ENCODE results near the gene RAD51B.

The RAD51B gene

DNA sequence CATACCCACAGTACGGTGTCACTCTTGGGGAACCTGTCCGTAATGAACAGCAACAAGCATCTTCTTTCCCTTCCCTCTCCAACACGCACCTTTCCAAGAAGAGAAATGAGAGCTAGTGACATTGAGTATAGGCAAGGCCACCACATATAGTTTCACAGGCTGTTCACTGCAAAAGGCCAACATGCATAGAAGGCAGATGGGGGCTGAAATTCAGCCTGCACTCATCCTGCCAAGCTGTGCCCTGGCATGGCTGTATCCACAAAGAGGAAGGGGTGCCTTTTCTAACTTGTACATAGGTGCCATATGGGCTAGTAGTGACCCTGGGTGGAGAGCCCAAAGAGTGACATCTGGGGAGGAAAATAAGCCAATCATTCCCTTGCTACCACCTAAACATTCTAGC, 803.7 kb downstream of the RAD51B start:
- Histone ChIP-seq H3K27me3 (ENCODE audit: insufficient read depth, poor library complexity, severe bottlenecking) (no peaks in the 10 kb centered on the region), H3K4me3 (replicated peaks; ENCODE audit: insufficient read depth, low read length) (no peak overlapping the region), H3K27ac (replicated peaks) (no peak overlapping the region)
- DNase-seq (ENCODE audit: low read depth in 1 of 2, low spot score in 1 of 2) = no peak
- TF ChIP-seq, protein P1, sequence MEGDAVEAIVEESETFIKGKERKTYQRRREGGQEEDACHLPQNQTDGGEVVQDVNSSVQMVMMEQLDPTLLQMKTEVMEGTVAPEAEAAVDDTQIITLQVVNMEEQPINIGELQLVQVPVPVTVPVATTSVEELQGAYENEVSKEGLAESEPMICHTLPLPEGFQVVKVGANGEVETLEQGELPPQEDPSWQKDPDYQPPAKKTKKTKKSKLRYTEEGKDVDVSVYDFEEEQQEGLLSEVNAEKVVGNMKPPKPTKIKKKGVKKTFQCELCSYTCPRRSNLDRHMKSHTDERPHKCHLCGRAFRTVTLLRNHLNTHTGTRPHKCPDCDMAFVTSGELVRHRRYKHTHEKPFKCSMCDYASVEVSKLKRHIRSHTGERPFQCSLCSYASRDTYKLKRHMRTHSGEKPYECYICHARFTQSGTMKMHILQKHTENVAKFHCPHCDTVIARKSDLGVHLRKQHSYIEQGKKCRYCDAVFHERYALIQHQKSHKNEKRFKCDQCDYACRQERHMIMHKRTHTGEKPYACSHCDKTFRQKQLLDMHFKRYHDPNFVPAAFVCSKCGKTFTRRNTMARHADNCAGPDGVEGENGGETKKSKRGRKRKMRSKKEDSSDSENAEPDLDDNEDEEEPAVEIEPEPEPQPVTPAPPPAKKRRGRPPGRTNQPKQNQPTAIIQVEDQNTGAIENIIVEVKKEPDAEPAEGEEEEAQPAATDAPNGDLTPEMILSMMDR (IDR thresholded peaks at IDR 0.05; ENCODE audit: insufficient read depth, low read length) = no peak
- TF ChIP-seq POLR2AphosphoS5 (IDR thresholded peaks at IDR 0.05; ENCODE audit: low read depth) (no peak), SPI1 (IDR thresholded peaks at IDR 0.05; ENCODE audit: borderline replicate concordance, low read depth) (no peak), GABPA (IDR thresholded peaks at IDR 0.05; ENCODE audit: low read depth) (no peak)
- TF ChIP-seq, protein P2, sequence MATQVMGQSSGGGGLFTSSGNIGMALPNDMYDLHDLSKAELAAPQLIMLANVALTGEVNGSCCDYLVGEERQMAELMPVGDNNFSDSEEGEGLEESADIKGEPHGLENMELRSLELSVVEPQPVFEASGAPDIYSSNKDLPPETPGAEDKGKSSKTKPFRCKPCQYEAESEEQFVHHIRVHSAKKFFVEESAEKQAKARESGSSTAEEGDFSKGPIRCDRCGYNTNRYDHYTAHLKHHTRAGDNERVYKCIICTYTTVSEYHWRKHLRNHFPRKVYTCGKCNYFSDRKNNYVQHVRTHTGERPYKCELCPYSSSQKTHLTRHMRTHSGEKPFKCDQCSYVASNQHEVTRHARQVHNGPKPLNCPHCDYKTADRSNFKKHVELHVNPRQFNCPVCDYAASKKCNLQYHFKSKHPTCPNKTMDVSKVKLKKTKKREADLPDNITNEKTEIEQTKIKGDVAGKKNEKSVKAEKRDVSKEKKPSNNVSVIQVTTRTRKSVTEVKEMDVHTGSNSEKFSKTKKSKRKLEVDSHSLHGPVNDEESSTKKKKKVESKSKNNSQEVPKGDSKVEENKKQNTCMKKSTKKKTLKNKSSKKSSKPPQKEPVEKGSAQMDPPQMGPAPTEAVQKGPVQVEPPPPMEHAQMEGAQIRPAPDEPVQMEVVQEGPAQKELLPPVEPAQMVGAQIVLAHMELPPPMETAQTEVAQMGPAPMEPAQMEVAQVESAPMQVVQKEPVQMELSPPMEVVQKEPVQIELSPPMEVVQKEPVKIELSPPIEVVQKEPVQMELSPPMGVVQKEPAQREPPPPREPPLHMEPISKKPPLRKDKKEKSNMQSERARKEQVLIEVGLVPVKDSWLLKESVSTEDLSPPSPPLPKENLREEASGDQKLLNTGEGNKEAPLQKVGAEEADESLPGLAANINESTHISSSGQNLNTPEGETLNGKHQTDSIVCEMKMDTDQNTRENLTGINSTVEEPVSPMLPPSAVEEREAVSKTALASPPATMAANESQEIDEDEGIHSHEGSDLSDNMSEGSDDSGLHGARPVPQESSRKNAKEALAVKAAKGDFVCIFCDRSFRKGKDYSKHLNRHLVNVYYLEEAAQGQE (IDR thresholded peaks at IDR 0.05; ENCODE audit: insufficient replicate concordance, low read depth) = no peak

DNA sequence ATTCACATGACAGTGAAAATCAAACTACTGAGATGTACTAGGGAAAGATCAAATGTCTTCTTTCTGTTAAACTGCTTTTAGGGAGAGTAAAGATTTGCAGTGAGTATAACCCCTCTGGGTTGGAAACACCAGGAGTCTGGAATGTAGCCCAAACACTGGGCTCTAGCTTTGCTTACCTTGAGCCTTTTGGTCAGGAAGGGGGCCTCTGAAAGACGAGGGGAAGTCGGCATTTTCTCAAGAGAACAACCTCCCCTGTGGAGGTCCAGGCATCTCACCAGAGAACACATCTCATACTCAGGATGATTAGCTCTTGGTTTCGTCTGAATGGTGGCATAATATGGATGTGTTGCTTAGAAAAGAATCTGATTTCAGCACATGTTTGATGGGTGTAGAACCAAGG, 804.2 kb downstream of the RAD51B start:
- DNase-seq (ENCODE audit: low read depth in 1 of 2, low spot score in 1 of 2) = no peak
- Histone ChIP-seq H3K27me3 (ENCODE audit: insufficient read depth, poor library complexity, severe bottlenecking) (no peaks in the 10 kb centered on the region), H3K27ac (replicated peaks) (no peak overlapping the region), H3K4me3 (replicated peaks; ENCODE audit: insufficient read depth, low read length) (no peak overlapping the region)
- TF ChIP-seq SPI1 (IDR thresholded peaks at IDR 0.05; ENCODE audit: borderline replicate concordance, low read depth) (no peak), GABPA (IDR thresholded peaks at IDR 0.05; ENCODE audit: low read depth) (no peak), POLR2AphosphoS5 (IDR thresholded peaks at IDR 0.05; ENCODE audit: low read depth) (no peak)
- TF ChIP-seq, protein P1 (IDR thresholded peaks at IDR 0.05; ENCODE audit: insufficient read depth, low read length) = no peak
- TF ChIP-seq, protein P2 (IDR thresholded peaks at IDR 0.05; ENCODE audit: insufficient replicate concordance, low read depth) = no peak

DNA sequence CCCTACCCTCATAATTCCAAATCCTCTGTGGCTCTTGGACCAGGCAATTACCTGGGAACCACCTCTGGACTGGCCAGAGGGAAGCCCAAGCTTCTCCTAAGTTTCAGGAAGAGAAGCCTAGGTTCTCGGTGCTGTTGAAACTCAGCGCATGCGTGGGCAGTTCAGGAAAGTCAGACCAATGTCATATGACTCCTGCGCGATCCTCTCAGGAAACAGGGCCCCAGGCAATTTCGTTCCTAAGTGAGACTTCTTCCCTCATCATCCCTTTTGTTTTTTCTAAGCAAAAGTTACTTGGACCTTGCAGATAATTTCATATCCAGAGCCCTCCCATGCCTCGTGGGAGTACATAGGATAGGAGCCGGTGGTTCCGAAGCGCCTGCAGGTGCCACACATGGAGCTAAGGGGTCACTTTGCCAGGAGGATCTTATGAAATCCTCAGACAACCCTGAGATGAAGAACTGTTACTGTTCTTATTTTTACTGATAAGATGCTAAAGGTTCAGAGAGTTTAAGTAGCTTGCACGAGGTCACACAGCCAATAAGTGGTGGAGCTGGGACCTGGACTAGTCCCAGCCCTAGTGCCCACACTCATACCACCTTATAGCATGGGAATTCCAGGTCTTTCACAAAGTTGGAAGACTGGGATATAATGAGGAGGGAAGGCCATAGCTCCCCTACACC, 805.1 kb downstream of the RAD51B start:
- Histone ChIP-seq H3K4me3 (replicated peaks; ENCODE audit: insufficient read depth, low read length) (no peak overlapping the region), H3K27ac (replicated peaks) (no peak overlapping the region), H3K27me3 (ENCODE audit: insufficient read depth, poor library complexity, severe bottlenecking) (no peaks in the 10 kb centered on the region)
- DNase-seq (ENCODE audit: low read depth in 1 of 2, low spot score in 1 of 2) = no peak
- TF ChIP-seq, protein P1 (IDR thresholded peaks at IDR 0.05; ENCODE audit: insufficient read depth, low read length) = no peak
- TF ChIP-seq, protein P2 (IDR thresholded peaks at IDR 0.05; ENCODE audit: insufficient replicate concordance, low read depth) = no peak
- TF ChIP-seq POLR2AphosphoS5 (IDR thresholded peaks at IDR 0.05; ENCODE audit: low read depth) (no peak), SPI1 (IDR thresholded peaks at IDR 0.05; ENCODE audit: borderline replicate concordance, low read depth) (no peak), GABPA (IDR thresholded peaks at IDR 0.05; ENCODE audit: low read depth) (no peak)

Measured in HL-60 (cell line).